NB4 (cell line): ENCODE results near the gene AK8.

Experiments used
- CTCF ChIP-seq: IDR thresholded peaks from one replicate; pipeline ENCODE4 v1.5.1; 2012; ENCODE audit warnings: low read depth, low read length
- MAX ChIP-seq: IDR thresholded peaks from 2 replicates; pipeline ENCODE4 v1.6.1; 2011; ENCODE audit warnings: low read depth, low read length
- MYC ChIP-seq: IDR thresholded peaks from 2 replicates; pipeline ENCODE4 v1.6.1; 2011; ENCODE audit warnings: low read depth, low read length
- POLR2A ChIP-seq: IDR thresholded peaks from 2 replicates; pipeline ENCODE4 v1.6.1; 2011; ENCODE audit warnings: mild to moderate bottlenecking; ENCODE audit not compliant: insufficient read length; ENCODE audit errors: extremely low read depth

GRCh38 chr9:132912131-132912530 is 34.0 kb upstream of the AK8 start:
- no peak for TF ChIP-seq CTCF
- no peak for TF ChIP-seq POLR2A
- no peak for TF ChIP-seq MAX
- no peak for TF ChIP-seq MYC
